Measurements from ENCODE around the gene LRRC75B.

GRCh38 chr22:24564376-24565058 is 28.4 kb downstream of the LRRC75B start:
- TF ChIP-seq POLR2AphosphoS5 (IDR thresholded peaks at IDR 0.05; ENCODE audit: low read depth, low read length) = no peak
- no peak for TF ChIP-seq TAF1 (IDR thresholded peaks at IDR 0.05; ENCODE audit: borderline replicate concordance, insufficient read depth, low read length)
- TF ChIP-seq FOXP2 (optimal IDR thresholded peaks at IDR 0.05; ENCODE audit: borderline replicate concordance, extremely low read depth, extremely low read length, insufficient read depth) = no peak

Measured in PFSK-1 (cell line).